GDM1 (cell line): ENCODE results near the gene KAZN.

Experiments
- DNase-seq: peaks from one replicate; lab custom pipeline; 2025; lab: John Stamatoyannopoulos, UW

The KAZN gene

GRCh38 chr1:14855268-14855667, 256.8 kb downstream of the KAZN start:
- no peak for DNase-seq

DNA sequence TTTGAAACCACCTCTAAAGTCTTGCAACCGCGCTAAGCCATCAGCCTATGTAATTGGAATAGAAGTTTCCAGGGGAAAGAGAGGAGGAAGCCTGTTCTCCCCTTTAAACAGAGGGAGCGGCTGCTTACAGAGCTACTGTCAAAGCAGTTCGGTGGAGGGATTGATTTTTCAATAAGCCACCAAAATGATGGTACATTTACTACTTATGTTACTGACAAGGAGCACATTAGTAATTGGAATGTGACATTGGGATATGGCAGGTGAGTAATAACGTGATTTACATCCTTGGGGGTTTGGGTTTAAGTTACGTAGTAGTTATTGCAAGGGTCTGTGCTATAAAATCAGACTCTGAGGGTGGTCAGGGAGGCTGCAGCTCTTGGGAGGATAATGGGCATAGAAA, 257.3 kb downstream of the KAZN start:
- no peak for DNase-seq

DNA sequence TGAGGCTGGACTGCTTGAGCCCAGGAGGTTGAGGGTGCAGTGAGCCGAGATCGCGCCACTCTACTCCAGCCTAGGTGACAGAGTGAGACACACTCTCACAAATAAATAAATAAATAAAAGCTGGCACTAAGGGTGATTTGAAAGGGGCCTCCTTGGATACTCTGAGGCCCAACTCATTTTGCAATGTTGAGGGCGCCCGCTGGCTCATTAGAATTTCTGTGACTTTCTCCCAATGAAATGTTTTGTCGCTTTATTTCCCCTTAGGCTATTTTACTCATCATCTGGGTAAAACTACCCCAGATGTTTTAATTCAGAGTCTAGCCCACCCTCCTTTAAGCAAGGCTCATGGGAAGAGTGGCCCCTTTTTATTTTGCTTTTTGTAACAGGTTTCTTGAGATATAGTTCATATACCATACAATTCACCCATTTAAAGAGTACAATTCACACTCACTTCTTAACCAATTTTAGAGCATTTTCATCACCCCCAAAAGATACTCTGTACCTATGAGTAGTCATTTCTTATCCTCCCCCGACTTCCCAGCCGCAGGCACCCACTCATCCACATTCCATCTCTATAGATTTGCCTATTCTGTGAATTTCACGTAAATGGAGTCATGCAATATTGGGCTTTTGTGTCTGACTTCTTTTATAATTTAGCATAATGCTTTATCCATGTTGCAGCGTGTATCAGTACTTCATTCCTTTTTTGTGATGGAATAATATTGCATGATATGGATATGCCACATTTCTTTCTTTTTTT, 259.1 kb downstream of the KAZN start:
- DNase-seq: no peak

DNA sequence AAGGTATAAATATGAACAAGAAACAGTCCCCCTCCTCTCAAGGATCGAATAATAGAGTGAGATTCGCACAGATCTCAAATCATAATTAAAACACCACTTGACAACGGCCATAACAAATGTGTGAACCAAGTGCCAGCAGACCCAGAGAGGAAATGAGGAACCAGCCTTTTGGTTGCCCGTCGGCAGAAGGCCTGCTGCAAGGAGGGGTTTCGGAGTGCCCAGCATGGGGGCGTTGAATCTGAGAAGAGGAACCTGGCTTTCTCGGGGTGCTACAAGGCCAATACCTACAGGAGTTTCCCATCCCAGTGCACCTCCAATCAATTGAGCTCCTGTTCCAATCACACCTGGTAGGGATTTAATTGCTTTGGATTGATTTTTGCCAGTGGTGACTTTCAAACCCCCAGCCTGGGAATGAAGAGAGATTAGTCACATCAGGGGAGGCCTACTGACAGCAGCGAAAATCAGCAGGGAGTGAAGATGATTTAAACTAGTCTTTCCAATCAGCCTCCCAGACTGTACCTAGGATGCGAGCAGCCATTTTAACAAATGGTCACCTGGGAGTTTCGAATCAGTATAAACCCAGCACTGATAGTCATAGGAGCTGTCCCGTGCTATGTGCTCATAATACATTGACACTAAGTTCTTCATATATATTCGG, 263.8 kb downstream of the KAZN start:
- DNase-seq: no peak

DNA sequence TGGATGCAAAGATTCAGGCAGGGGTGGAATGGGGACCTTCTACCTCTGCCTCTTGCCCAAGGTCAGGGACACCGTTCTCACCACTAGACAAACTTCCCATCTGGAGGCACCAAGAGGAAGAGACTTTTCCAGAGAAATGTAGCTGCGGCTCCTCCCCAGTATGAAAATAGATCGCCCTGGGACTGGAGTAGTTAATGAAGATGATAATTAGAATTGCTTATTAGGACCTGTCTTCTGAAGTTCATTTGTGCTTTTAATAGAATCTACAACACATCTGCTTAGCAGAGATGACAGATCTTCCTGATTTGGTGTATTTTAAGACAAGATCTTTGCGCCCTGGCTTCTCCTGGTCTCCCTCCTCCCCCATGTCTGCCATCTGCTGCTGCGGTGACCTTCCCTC, 266.6 kb downstream of the KAZN start:
- DNase-seq: no peak

- DNase-seq: no peak
These were observed 268.6 kb downstream of the KAZN start for GRCh38 chr1:14866911-14867612.

DNA sequence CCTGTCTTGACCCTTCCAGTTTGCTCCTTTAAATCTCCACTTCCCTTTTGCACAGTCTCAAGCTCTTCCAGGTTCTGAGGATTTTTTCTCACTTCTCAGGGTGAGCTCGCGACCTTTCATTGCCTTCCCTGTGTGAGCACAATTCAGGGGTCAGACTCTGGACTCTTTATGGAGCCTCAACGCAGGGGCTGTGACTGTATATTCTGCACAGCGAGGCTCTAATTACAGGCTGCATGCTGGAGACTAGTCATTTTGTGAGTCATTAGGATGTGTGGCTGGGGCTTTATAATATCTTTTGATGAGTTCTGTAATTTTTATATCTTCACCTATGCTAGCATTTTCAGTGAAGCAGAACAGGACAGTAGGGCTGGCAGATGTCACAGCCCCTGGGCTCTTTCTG, 270.7 kb downstream of the KAZN start:
- DNase-seq: no peak

- no peak for DNase-seq
These were observed 272.9 kb downstream of the KAZN start for GRCh38 chr1:14871218-14871970.

GRCh38 chr1:14872762-14873161, 274.3 kb downstream of the KAZN start:
- no peak for DNase-seq

DNA sequence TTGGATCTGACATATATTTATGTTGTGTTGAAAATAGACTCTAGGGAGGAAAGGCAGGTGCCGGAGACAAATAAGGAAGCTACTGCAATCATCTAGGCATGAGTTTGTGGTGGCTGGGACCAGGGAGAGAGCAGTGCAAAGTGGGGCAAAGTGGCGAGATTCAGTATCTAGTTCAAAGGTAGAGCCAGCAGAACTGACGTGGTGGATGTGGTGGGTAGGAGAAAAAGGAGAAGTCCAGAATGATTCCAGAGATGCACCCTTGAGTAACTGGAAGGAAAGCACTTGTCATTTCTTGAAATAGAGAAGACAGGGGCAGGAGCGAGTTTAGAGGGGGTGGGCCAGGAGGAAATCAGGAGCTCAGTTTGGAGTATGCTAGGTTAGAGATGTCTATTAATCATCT, 275.2 kb downstream of the KAZN start:
- DNase-seq: no peak

DNA sequence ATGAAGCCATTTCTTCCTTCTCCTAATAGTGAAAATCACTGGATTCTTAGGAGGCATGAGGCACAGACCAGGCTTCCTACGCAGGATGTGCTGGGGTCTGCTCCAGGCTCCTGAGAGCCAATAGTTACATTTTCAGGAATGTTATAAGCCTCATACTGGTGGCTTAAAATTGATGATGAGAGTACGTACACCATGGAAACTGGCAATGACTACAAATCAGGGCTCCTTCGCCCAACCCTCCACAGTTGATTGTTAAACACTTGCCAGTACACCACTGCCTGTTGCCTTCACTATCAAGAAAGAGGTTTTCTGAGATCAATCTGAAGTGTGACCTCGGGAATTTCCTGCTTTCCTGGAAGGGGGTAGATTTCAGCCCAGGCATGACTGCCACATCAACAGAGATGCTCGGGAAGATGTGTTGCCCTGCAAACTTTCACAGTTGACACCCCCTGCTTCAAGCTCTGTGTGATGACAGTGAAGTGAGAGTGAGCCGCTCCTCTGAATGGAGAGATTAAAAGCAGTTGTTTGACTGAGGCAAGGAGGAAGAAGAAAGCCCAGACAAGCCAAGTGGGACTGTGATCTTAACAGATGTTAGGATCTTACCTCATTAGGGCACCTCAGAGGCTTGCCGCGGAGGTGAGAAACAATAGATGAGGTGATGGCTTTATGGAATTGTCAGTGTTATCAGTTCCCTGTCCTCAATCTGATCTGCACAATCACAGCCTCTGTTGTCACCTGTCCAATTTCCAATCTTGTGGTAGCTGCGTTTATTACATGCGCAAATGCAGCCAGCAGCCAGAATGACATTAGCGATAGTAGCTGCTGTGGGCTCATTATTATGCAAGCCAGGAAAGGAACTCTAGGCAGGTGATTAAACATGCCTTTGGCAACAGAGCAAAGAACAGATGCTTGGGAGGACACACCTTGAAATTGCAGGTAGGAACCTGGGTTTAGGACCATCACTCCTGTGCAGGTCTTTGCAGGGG, 277.3 kb downstream of the KAZN start:
- DNase-seq: no peak

DNA sequence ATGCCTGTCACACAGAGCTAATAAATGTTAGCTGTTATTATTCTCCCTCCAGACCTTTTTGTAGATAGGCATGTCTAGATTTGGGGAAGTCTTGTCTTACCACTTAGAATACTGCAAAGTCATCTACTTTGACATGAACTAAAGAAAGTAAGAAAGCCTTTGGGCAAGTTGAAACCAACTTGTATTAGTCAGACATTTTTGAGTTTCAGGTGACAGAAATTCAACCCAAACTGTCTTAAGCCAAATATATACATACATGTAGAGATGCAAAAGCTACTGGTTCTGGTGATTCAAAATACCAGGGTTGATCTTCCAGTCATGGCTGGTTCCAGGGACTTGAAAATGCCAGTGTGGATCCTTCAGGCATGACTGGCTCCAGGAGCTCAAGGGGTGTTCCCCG, 278.3 kb downstream of the KAZN start:
- DNase-seq: no peak

- DNase-seq: no peak
These were observed 278.7 kb downstream of the KAZN start for GRCh38 chr1:14877224-14877623.

DNA sequence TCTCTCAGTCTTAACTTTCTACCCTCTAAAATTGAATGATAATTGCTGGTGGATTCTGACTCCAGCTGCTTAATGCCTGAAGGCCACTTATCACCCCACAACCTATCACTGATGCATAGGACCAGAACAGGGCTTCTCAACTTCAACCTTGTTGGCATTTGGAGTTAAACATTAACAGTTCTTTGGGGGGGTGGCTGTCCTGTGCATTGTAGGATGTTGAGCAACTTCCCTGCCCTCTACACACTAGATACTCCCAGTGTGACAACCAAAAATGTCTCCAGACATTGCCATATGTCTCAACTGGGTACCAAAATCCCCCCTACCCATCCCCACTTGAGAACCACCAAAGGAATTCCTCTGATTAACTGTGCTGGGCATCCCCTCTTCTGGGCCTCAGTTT, 279.6 kb downstream of the KAZN start:
- no peak for DNase-seq

- no peak for DNase-seq
These were observed 280.5 kb downstream of the KAZN start for GRCh38 chr1:14878951-14879350.

- DNase-seq: no peak
These were observed 282.2 kb downstream of the KAZN start for GRCh38 chr1:14880456-14881316.

GRCh38 chr1:14881775-14882672, 283.5 kb downstream of the KAZN start:
- no peak for DNase-seq

- DNase-seq: no peak
These were observed 286.2 kb downstream of the KAZN start for GRCh38 chr1:14884614-14885175.

- DNase-seq: no peak
These were observed 288.6 kb downstream of the KAZN start for GRCh38 chr1:14887044-14887566.
